Measurements from ENCODE around the gene FAM13B.

FAM13B gene

DNA sequence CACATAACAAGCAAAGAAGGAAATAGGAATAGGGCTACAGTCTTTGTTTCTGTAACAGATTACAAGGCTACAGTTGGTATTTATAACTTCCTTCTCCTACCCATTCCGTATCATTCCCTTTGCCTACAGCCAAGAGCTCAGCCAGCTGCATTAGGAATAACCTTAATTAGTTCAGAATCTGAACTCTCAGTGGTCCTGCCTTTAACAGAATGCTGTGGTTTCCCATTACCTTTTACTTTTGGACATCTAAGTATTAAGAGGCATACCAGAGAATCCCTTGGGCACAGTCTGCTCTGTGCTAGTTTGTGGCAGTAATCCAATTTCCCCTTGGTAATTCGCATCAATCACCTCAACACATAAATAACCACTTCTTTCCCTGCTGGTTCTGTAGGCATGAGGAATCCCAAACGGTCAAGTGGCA is 99.4 kb downstream of the FAM13B start:
- H3K4me3 ChIP-seq (replicated peaks; ENCODE audit: low read depth, low read length): no peak overlapping the region
- TF ChIP-seq, protein P1, sequence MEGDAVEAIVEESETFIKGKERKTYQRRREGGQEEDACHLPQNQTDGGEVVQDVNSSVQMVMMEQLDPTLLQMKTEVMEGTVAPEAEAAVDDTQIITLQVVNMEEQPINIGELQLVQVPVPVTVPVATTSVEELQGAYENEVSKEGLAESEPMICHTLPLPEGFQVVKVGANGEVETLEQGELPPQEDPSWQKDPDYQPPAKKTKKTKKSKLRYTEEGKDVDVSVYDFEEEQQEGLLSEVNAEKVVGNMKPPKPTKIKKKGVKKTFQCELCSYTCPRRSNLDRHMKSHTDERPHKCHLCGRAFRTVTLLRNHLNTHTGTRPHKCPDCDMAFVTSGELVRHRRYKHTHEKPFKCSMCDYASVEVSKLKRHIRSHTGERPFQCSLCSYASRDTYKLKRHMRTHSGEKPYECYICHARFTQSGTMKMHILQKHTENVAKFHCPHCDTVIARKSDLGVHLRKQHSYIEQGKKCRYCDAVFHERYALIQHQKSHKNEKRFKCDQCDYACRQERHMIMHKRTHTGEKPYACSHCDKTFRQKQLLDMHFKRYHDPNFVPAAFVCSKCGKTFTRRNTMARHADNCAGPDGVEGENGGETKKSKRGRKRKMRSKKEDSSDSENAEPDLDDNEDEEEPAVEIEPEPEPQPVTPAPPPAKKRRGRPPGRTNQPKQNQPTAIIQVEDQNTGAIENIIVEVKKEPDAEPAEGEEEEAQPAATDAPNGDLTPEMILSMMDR (IDR thresholded peaks at IDR 0.05; ENCODE audit: low read depth, low read length, missing control alignments): no peak
- no peak for DNase-seq (ENCODE audit: extremely low read depth, low read depth)

DNA sequence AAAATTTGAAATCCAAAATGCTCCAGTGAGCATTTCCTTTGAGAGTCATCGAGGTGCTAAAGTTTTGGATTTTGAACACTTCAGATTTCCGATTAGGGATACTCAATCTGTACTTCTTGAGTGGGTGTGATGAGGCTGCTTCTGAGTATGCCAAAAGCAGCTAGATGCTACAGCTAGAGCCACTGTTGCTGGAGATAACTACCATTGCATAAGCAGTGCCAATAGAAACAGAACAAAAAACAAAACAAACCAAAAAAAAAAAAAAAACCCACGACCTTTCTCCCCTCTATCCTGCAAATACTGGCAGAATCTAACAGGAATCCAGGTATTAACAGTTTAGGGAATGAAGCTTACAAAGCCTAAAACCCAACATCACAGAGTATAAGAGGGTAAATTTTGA is 100.1 kb downstream of the FAM13B start:
- no peak overlapping the region for H3K4me3 ChIP-seq (replicated peaks; ENCODE audit: low read depth, low read length)
- TF ChIP-seq, protein P1 (IDR thresholded peaks at IDR 0.05; ENCODE audit: low read depth, low read length, missing control alignments): no peak
- no peak for DNase-seq (ENCODE audit: extremely low read depth, low read depth)

DNA sequence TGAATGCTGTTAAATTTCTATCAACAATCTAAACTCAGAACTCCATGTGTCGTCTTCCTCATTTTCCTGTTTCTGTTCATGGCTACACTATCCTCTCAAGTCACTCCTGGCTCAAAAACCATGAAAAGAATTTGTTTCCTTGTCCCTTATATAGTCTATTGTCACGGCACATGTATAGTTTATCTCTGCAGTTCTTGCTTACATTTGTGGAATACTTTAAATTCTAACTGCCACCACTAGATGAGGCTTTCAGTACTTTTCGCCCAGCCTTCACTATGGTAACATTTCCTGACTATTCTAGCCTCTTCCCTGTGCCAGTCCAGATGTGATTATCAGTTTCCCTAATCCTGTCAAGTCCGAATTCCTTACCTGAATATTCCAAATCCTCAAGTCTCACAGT is 109.0 kb downstream of the FAM13B start:
- no peak for DNase-seq (ENCODE audit: extremely low read depth, low read depth)
- TF ChIP-seq, protein P1 (IDR thresholded peaks at IDR 0.05; ENCODE audit: low read depth, low read length, missing control alignments): no peak
- no peak overlapping the region for H3K4me3 ChIP-seq (replicated peaks; ENCODE audit: low read depth, low read length)

DNA sequence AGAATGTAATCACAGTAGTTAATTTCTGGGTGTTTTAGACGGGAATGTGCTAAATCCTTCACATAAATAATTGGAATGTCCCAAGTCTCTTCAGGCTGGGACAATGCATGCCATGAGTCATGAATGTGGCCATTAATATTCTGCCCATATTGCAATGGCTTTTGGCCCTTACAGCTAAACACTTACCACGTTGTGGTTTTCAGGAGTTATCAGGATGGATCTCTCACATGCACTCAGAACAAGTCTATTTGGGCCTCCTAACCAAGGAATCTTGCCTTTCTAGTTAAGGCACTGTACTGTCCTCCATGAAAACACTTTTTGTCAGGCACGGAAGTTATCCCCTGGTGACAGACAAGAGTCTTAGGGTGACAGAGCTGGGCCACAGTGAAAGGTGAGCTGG is 110.9 kb downstream of the FAM13B start:
- peak; percentile 11 for DNase-seq (ENCODE audit: extremely low read depth, low read depth)
- TF ChIP-seq, protein P1 (IDR thresholded peaks at IDR 0.05; ENCODE audit: low read depth, low read length, missing control alignments): no peak
- H3K4me3 ChIP-seq (replicated peaks; ENCODE audit: low read depth, low read length): no peak overlapping the region

DNA sequence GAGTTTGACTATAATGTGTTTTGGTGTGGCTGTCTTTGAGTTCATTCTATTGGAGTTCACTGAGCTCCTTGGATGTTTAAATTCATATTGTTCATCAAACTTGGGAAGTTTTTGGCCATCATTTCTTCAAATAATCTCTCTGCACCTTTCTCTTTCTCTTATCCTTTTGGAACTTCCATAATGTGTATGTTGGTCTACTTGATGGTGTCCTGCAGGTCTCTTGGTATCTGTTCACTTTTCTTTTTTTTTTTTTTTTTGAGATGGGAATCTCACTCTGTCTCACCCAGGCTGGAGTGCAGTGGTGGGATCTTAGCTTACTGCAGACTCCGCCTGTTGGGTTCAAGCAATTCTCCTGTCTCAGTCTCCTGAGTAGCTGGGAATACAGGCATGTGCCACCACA is 116.0 kb downstream of the FAM13B start:
- H3K4me3 ChIP-seq (replicated peaks; ENCODE audit: low read depth, low read length): no peak overlapping the region
- TF ChIP-seq, protein P1 (IDR thresholded peaks at IDR 0.05; ENCODE audit: low read depth, low read length, missing control alignments): no peak
- DNase-seq (ENCODE audit: extremely low read depth, low read depth): no peak

DNA sequence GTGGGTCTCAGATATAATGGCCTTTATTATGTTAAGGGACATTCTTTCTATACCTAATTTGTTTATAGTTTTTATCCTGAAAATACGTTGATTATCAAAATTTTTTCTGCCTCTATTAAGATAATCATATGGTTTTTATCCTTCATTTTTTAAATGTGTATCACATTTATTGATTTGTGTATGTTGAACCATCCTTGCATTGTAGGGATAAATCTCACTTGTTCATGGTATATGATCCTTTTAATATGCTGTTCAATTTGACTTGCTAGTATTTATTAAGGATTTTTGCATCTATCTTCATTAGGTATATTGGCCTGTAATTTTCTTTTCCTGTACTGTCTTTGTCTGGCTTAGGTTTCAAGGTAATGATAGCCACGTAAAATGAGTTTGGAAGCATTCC is 118.1 kb downstream of the FAM13B start:
- TF ChIP-seq, protein P1 (IDR thresholded peaks at IDR 0.05; ENCODE audit: low read depth, low read length, missing control alignments): no peak
- no peak for DNase-seq (ENCODE audit: extremely low read depth, low read depth)
- H3K4me3 ChIP-seq (replicated peaks; ENCODE audit: low read depth, low read length): no peak overlapping the region

DNA sequence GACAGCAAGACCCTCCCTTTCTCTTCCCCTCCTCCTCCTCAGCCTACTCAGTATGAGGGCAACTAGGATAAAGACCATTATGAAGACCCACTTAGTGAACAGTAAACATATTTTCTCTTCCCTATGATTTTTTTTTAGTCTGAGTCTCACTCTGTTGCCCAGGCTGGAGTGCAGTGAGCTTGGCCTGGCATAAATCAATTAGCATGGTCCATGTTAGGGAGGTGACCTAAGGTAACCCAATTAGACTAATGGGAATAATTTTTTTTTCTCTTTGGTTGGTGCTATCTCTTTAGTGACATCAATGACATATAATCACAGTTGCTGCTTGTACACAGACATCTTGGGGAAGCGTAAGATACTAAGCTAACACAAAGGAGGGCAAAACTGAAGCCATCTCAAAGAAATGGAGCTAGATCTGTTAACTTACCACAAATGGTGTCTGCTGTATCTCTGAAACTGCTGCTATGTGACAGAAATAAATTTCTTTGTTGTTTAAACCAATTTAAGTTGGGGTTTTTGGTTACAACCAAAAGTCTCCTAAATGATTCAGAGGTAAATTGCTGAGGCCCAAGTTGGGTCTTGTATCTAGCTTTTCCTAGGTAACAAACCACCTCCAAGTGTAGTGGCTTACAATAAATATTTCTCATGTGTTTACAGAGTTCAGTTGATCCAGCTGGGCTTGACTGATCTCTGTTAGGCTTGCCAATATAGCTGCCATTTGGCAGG is 130.3 kb downstream of the FAM13B start:
- DNase-seq (ENCODE audit: extremely low read depth, low read depth): no peak
- TF ChIP-seq, protein P1 (IDR thresholded peaks at IDR 0.05; ENCODE audit: low read depth, low read length, missing control alignments): no peak
- H3K4me3 ChIP-seq (replicated peaks; ENCODE audit: low read depth, low read length): no peak overlapping the region

All from HFF-Myc (cell line).